GM23338 (cell line): ENCODE measurements around the gene OR6V1. TPM values are rescaled to one million over a fixed set of nuclear protein-coding genes. Genes with fewer than 3 reads are reported as not detected.

Source experiments
- ATAC-seq: fragments of 200-7000 bp; cut with Tn5 transposase; 3 replicates; pipeline ENCODE4 v1.9.1; 2020
- DNase-seq: peaks from one replicate; pipeline ENCODE4 v3.0.0-alpha.2; 2015; ENCODE audit warnings: low spot score
- H2AFZ ChIP-seq: fragments of 200-600 bp; sonication (generic); 2 replicates; pipeline ENCODE4 v1.8.0; 2016; ENCODE audit warnings: antibody characterized with exemption, mild to moderate bottlenecking, moderate library complexity
- H3F3A ChIP-seq: fragments of 200-600 bp; sonication (generic); replicated peaks from 2 replicates; pipeline ENCODE4 v1.8.0; 2017; ENCODE audit warnings: antibody characterized with exemption, mixed run types, low read depth
- H3K27ac ChIP-seq: fragments of 200-600 bp; sonication (generic); 2 replicates; pipeline ENCODE4 v1.6.1; 2016; ENCODE audit warnings: low read depth
- H3K27me3 ChIP-seq: fragments of 200-600 bp; sonication (generic); 2 replicates; pipeline ENCODE4 v1.8.0; 2016; ENCODE audit warnings: mild to moderate bottlenecking, mixed run types, moderate library complexity; ENCODE audit not compliant: insufficient read depth
- H3K36me3 ChIP-seq: fragments of 200-600 bp; sonication (generic); 2 replicates; pipeline ENCODE4 v1.8.0; 2016; ENCODE audit warnings: mild to moderate bottlenecking; ENCODE audit not compliant: insufficient read depth
- H3K4me1 ChIP-seq: fragments of 200-600 bp; sonication (generic); 2 replicates; pipeline ENCODE4 v1.8.0; 2016; ENCODE audit warnings: mild to moderate bottlenecking, moderate library complexity; ENCODE audit not compliant: insufficient read depth
- H3K4me2 ChIP-seq: fragments of 200-600 bp; sonication (generic); 2 replicates; pipeline ENCODE4 v1.7.1; 2017; ENCODE audit warnings: mixed run types
- H3K4me3 ChIP-seq: fragments of 200-600 bp; sonication (generic); 2 replicates; pipeline ENCODE4 v1.6.1; 2016; ENCODE audit warnings: mixed run types
- H3K79me2 ChIP-seq: fragments of 200-600 bp; sonication (generic); replicated peaks from 2 replicates; pipeline ENCODE4 v1.8.0; 2017; ENCODE audit warnings: mild to moderate bottlenecking; ENCODE audit not compliant: insufficient read depth
- H3K9me2 ChIP-seq: fragments of 200-600 bp; sonication (generic); 2 replicates; pipeline ENCODE4 v1.8.0; 2017; ENCODE audit not compliant: insufficient read depth
- H4K20me1 ChIP-seq: fragments of 200-600 bp; sonication (generic); replicated peaks from 2 replicates; pipeline ENCODE4 v1.8.0; 2017; ENCODE audit warnings: mild to moderate bottlenecking; ENCODE audit not compliant: insufficient read depth
- H3K27ac Mint-ChIP-seq: 2 replicates; pipeline ENCODE4 v1.8.0; 2020; ENCODE audit warnings: inconsistent platforms, mild to moderate bottlenecking, moderate library complexity, mixed read lengths
- H3K27me3 Mint-ChIP-seq: 3 replicates; pipeline ENCODE4 v1.8.0; 2022; ENCODE audit warnings: low read depth, mild to moderate bottlenecking, moderate library complexity, mixed read lengths, inconsistent platforms; ENCODE audit not compliant: insufficient read depth, poor library complexity
- H3K36me3 Mint-ChIP-seq: 3 replicates; pipeline ENCODE4 v1.8.0; 2021; ENCODE audit warnings: low read depth, mild to moderate bottlenecking, inconsistent platforms, moderate library complexity, mixed read lengths
- H3K4me1 Mint-ChIP-seq: 3 replicates; pipeline ENCODE4 v1.8.0; 2020; ENCODE audit warnings: mild to moderate bottlenecking, inconsistent platforms, mixed read lengths
- H3K4me3 Mint-ChIP-seq: 3 replicates; pipeline ENCODE4 v1.8.0; 2021; ENCODE audit warnings: moderate library complexity, mild to moderate bottlenecking, inconsistent platforms, mixed read lengths
- H3K9me3 Mint-ChIP-seq: 3 replicates; pipeline ENCODE4 v1.8.0; 2020; ENCODE audit warnings: moderate library complexity, mild to moderate bottlenecking, inconsistent platforms, mixed read lengths
- CREB1 ChIP-seq: fragments of 250-450 bp; sonication (Bioruptor Pico); IDR thresholded peaks from 2 replicates; pipeline ENCODE4 v1.5.0; 2020; ENCODE audit warnings: low read depth, mild to moderate bottlenecking, moderate library complexity
- EZH2 ChIP-seq: fragments of 200-600 bp; sonication (generic); IDR thresholded peaks from one replicate; pipeline ENCODE4 v1.8.0; 2017; ENCODE audit warnings: antibody characterized with exemption, mild to moderate bottlenecking, low read depth; ENCODE audit not compliant: unreplicated experiment
- EZH2phosphoT487 ChIP-seq: fragments of 200-600 bp; sonication (generic); IDR thresholded peaks from one replicate; pipeline ENCODE4 v1.8.1; 2018; ENCODE audit warnings: antibody characterized with exemption; ENCODE audit not compliant: unreplicated experiment
- JUNB ChIP-seq: IDR thresholded peaks from one replicate; pipeline ENCODE4 v1.6.1; 2016; ENCODE audit warnings: antibody characterized with exemption; ENCODE audit not compliant: unreplicated experiment
- NANOG ChIP-seq: IDR thresholded peaks from 2 replicates; pipeline ENCODE4 v1.6.1; 2016; ENCODE audit warnings: antibody characterized with exemption, borderline replicate concordance
- POLR2AphosphoS5 ChIP-seq: IDR thresholded peaks from 2 replicates; pipeline ENCODE4 v1.6.1; 2016; ENCODE audit warnings: antibody characterized with exemption, low read depth
- STAT1 ChIP-seq: IDR thresholded peaks from one replicate; pipeline ENCODE4 v1.6.1; 2016; ENCODE audit warnings: antibody characterized with exemption; ENCODE audit not compliant: unreplicated experiment
- ZNF114 ChIP-seq: fragments of 250-450 bp; sonication (Bioruptor Pico); IDR thresholded peaks from 2 replicates; pipeline ENCODE4 v1.5.0; 2020; ENCODE audit warnings: mild to moderate bottlenecking, moderate library complexity
- ZNF331 ChIP-seq: fragments of 250-450 bp; sonication (Bioruptor Pico); IDR thresholded peaks from 2 replicates; pipeline ENCODE4 v1.5.0; 2020; ENCODE audit warnings: low read depth, mild to moderate bottlenecking, moderate library complexity
- ZNF462 ChIP-seq: fragments of 250-450 bp; sonication (Bioruptor Pico); IDR thresholded peaks from 2 replicates; pipeline ENCODE4 v1.5.0; 2020; ENCODE audit warnings: mild to moderate bottlenecking, moderate library complexity
- polyA plus RNA-seq: library from polyadenylated mRNA; unstranded; fragments of >200 nt; fragmentation: Nextera tagmentation; extraction: Ambion mirVana; gene quantifications from 2 replicates; pipeline ENCODE4 v1.2.1, GENCODE V29; 2016
- total RNA-seq: library from RNA; depleted of rRNA; stranded (reverse); fragments of >200 nt; shearing (Covaris generic); gene quantifications from 2 replicates; pipeline ENCODE4 v1.2.3, GENCODE V29; 2014
- TF ChIP-seq, protein P1 (sequence below): IDR thresholded peaks from 2 replicates; pipeline ENCODE4 v1.6.1; 2016; ENCODE audit warnings: antibody characterized with exemption
- TF ChIP-seq, protein P2 (sequence below): IDR thresholded peaks from one replicate; pipeline ENCODE4 v1.6.1; 2018; ENCODE audit warnings: antibody characterized with exemption; ENCODE audit not compliant: unreplicated experiment
- TF ChIP-seq, protein P3 (sequence below), 2 experiments: fragments of 200-600 bp in 1 of 2; sonication (generic) in 1 of 2; conservative IDR thresholded peaks; 2 replicates each; pipeline versions ENCODE4 v1.5.1 to v1.6.1; 2016 to 2017; ENCODE audit warnings: antibody characterized with exemption in 2 of 2, low read depth in 2 of 2, mild to moderate bottlenecking in 2 of 2, moderate library complexity in 1 of 2

Gene OR6V1
- total and polyA plus RNA-seq, 2 experiments from 2014 or later = not detected

DNA sequence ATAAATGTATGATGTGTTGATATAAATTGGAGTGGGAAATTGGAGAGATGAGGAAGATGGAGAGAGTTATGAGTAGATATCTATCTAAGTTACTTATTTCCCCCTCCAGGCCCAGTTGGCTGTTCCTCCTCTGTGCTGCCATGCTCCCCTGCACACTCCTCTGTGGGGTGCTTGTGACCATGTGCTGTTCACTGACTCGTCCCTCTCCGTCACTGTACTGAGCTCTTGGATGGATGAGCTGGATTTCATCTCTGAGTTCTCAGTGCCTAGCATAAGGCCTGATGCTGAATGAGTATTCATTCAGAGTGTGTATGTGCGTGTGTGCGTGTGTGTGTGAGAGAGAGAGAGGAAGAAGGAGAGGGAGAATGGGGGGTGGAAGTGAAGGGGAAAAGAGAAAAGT is 39.7 kb upstream of the OR6V1 start:
- no peaks in the 10 kb centered on the region for H3K36me3 Mint-ChIP-seq
- H3K4me3 Mint-ChIP-seq = no peak overlapping the region
- no peaks in the 10 kb centered on the region for H3K9me3 Mint-ChIP-seq
- ATAC-seq = no peak
- Histone ChIP-seq H3K27ac (no peak overlapping the region), H3K36me3 (no peaks in the 10 kb centered on the region), H3K27me3 (no peaks in the 10 kb centered on the region), H3K4me3 (no peak overlapping the region), H3K4me2 (no peak overlapping the region), H3K9me2 (no peaks in the 10 kb centered on the region), H3K4me1 (no peaks in the 10 kb centered on the region), H3K79me2 (no peaks in the 10 kb centered on the region), H3F3A (no peaks in the 10 kb centered on the region), H2AFZ (no peak overlapping the region), H4K20me1 (no peaks in the 10 kb centered on the region)
- TF ChIP-seq STAT1 = no peak
- TF ChIP-seq EZH2 = no peak
- TF ChIP-seq EZH2phosphoT487 = no peak
- no peak for TF ChIP-seq ZNF331 (CRISPR knock-in tag)
- TF ChIP-seq, protein P1, sequence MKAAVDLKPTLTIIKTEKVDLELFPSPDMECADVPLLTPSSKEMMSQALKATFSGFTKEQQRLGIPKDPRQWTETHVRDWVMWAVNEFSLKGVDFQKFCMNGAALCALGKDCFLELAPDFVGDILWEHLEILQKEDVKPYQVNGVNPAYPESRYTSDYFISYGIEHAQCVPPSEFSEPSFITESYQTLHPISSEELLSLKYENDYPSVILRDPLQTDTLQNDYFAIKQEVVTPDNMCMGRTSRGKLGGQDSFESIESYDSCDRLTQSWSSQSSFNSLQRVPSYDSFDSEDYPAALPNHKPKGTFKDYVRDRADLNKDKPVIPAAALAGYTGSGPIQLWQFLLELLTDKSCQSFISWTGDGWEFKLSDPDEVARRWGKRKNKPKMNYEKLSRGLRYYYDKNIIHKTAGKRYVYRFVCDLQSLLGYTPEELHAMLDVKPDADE = no peak
- TF ChIP-seq, protein P2, sequence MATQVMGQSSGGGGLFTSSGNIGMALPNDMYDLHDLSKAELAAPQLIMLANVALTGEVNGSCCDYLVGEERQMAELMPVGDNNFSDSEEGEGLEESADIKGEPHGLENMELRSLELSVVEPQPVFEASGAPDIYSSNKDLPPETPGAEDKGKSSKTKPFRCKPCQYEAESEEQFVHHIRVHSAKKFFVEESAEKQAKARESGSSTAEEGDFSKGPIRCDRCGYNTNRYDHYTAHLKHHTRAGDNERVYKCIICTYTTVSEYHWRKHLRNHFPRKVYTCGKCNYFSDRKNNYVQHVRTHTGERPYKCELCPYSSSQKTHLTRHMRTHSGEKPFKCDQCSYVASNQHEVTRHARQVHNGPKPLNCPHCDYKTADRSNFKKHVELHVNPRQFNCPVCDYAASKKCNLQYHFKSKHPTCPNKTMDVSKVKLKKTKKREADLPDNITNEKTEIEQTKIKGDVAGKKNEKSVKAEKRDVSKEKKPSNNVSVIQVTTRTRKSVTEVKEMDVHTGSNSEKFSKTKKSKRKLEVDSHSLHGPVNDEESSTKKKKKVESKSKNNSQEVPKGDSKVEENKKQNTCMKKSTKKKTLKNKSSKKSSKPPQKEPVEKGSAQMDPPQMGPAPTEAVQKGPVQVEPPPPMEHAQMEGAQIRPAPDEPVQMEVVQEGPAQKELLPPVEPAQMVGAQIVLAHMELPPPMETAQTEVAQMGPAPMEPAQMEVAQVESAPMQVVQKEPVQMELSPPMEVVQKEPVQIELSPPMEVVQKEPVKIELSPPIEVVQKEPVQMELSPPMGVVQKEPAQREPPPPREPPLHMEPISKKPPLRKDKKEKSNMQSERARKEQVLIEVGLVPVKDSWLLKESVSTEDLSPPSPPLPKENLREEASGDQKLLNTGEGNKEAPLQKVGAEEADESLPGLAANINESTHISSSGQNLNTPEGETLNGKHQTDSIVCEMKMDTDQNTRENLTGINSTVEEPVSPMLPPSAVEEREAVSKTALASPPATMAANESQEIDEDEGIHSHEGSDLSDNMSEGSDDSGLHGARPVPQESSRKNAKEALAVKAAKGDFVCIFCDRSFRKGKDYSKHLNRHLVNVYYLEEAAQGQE = no peak
- no peak for TF ChIP-seq NANOG
- TF ChIP-seq JUNB = no peak
- TF ChIP-seq ZNF114 = no peak
- no peak for TF ChIP-seq POLR2AphosphoS5
- no peak for TF ChIP-seq CREB1 (CRISPR knock-in tag)
- TF ChIP-seq ZNF462 (CRISPR knock-in tag) = no peak
- TF ChIP-seq, protein P3, sequence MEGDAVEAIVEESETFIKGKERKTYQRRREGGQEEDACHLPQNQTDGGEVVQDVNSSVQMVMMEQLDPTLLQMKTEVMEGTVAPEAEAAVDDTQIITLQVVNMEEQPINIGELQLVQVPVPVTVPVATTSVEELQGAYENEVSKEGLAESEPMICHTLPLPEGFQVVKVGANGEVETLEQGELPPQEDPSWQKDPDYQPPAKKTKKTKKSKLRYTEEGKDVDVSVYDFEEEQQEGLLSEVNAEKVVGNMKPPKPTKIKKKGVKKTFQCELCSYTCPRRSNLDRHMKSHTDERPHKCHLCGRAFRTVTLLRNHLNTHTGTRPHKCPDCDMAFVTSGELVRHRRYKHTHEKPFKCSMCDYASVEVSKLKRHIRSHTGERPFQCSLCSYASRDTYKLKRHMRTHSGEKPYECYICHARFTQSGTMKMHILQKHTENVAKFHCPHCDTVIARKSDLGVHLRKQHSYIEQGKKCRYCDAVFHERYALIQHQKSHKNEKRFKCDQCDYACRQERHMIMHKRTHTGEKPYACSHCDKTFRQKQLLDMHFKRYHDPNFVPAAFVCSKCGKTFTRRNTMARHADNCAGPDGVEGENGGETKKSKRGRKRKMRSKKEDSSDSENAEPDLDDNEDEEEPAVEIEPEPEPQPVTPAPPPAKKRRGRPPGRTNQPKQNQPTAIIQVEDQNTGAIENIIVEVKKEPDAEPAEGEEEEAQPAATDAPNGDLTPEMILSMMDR (conservative IDR thresholded peaks at IDR 0.05; ENCODE audit: low read depth in 2 of 2) = no peak
- DNase-seq = no peak
- H3K27ac Mint-ChIP-seq = no peak overlapping the region
- H3K4me1 Mint-ChIP-seq = peaks cover 2% of the 10 kb centered on the region; the same call in 2 of the 3 replicates
- peaks cover 3% of the 10 kb centered on the region for H3K27me3 Mint-ChIP-seq
